HCT116 (cell line): ENCODE measurements around the gene TANC1.

Experiments
- CBX3 ChIP-seq: IDR thresholded peaks from 2 replicates; pipeline ENCODE4 v1.6.1; 2012; ENCODE audit warnings: low read depth
- CEBPB ChIP-seq: IDR thresholded peaks from 2 replicates; pipeline ENCODE4 v1.6.1; 2012; ENCODE audit warnings: low read depth
- EGR1 ChIP-seq: IDR thresholded peaks from 2 replicates; pipeline ENCODE4 v1.6.1; 2012; ENCODE audit warnings: low read depth
- FOSL1 ChIP-seq: IDR thresholded peaks from 2 replicates; pipeline ENCODE4 v1.6.1; 2012; ENCODE audit warnings: low read depth
- JUND ChIP-seq: IDR thresholded peaks from 2 replicates; pipeline ENCODE4 v1.6.1; 2012
- POLR2A ChIP-seq: IDR thresholded peaks from 2 replicates; pipeline ENCODE4 v1.7.0; 2011; ENCODE audit warnings: borderline replicate concordance; ENCODE audit not compliant: insufficient read depth, insufficient read length; ENCODE audit errors: extremely low read depth
- POLR2AphosphoS5 ChIP-seq: IDR thresholded peaks from 2 replicates; pipeline ENCODE4 v1.6.1; 2011; ENCODE audit warnings: mild to moderate bottlenecking, low read depth, low read length, moderate library complexity
- RAD21 ChIP-seq: IDR thresholded peaks from 2 replicates; pipeline ENCODE4 v1.6.1; 2012; ENCODE audit warnings: low read depth, mild to moderate bottlenecking
- TCF7L2 ChIP-seq: IDR thresholded peaks from 2 replicates; pipeline ENCODE4 v1.7.0; 2011; ENCODE audit warnings: borderline replicate concordance, inconsistent platforms; ENCODE audit not compliant: insufficient read depth, insufficient read length; ENCODE audit errors: extremely low read depth
- YY1 ChIP-seq: IDR thresholded peaks from 2 replicates; pipeline ENCODE4 v1.6.1; 2011; ENCODE audit warnings: low read length, low read depth, moderate library complexity, mild to moderate bottlenecking; ENCODE audit not compliant: insufficient replicate concordance; ENCODE audit errors: extremely low read depth
- ZNF274 ChIP-seq: fragments of 200-500 bp; sonication (Bioruptor generic); IDR thresholded peaks from 2 replicates; pipeline ENCODE4 v1.6.1; 2014; ENCODE audit warnings: mild to moderate bottlenecking, low read depth, low read length, inconsistent platforms
- TF ChIP-seq, protein P1 (sequence below), 3 experiments: fragments of 200-600 bp in 1 of 3; sonication (generic) in 1 of 3; IDR thresholded peaks in 2 of 3; conservative IDR thresholded peaks in 1 of 3; 2 replicates each; pipeline ENCODE4 v1.5.1; 2012 to 2017; ENCODE audit warnings: low read depth in 2 of 3, low read length in 2 of 3, antibody characterized with exemption in 1 of 3, borderline replicate concordance in 1 of 3, control low read depth in 1 of 3, mild to moderate bottlenecking in 1 of 3, mixed read lengths in 1 of 3, mixed run types in 1 of 3, moderate library complexity in 1 of 3; ENCODE audit not compliant: insufficient read depth in 1 of 3
- TF ChIP-seq, protein P2 (sequence below): IDR thresholded peaks from 2 replicates; pipeline ENCODE4 v1.6.1; 2011; ENCODE audit warnings: mild to moderate bottlenecking, low read length, moderate library complexity; ENCODE audit not compliant: insufficient replicate concordance; ENCODE audit errors: extremely low read depth
- TF ChIP-seq, protein P3 (sequence below): IDR thresholded peaks from 2 replicates; pipeline ENCODE4 v1.6.1; 2012

DNA sequence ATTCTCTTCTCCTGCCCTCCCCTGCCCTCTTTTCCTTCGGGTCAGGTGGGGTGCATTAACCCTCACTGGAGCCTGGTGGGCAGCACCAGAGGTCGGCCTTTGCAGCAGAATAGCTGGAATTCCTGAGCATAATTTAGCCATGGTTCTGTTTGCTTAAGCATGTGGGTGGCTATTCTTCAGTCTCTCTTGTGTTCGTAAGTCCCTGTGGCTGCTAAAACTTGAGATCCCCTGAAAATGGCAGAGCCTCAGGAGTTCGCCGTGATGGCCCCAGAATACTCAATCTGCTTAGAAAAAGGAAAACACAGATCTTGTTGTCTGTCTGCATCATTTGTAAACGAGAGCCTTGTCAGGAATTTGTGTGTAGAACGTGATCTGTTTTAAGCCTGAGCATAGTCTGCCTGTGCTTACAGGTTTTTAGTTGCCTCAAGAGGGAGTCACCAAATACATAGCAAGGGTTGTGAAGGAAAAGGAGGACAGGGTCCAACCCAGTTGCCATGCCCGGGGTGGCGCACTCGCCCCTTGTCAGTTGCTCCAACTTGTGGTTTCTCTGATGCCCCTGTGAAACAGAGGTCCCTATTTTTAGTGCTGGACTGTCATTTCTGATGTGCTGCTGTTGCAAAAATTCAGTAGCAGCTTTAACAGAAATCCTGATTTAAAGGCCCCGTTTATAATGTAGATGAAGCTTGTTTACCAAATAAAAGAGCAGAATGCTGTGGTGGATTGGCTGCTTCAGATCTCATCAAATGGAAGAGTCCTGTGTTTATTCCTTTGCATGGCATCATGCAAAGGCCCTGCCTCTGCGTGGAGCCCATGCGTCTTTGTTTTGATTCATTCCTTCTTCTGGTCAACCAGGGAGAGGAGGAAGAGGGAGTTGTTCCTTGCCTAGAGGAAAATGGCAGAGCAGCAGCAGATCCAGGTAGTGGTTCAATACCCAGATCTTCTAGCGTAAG is 243.3 kb downstream of the TANC1 start:
- TF ChIP-seq, protein P1, sequence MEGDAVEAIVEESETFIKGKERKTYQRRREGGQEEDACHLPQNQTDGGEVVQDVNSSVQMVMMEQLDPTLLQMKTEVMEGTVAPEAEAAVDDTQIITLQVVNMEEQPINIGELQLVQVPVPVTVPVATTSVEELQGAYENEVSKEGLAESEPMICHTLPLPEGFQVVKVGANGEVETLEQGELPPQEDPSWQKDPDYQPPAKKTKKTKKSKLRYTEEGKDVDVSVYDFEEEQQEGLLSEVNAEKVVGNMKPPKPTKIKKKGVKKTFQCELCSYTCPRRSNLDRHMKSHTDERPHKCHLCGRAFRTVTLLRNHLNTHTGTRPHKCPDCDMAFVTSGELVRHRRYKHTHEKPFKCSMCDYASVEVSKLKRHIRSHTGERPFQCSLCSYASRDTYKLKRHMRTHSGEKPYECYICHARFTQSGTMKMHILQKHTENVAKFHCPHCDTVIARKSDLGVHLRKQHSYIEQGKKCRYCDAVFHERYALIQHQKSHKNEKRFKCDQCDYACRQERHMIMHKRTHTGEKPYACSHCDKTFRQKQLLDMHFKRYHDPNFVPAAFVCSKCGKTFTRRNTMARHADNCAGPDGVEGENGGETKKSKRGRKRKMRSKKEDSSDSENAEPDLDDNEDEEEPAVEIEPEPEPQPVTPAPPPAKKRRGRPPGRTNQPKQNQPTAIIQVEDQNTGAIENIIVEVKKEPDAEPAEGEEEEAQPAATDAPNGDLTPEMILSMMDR (IDR thresholded peaks at IDR 0.05 in 2 of 3, conservative IDR thresholded peaks at IDR 0.05 in 1 of 3; ENCODE audit: borderline replicate concordance in 1 of 3, insufficient read depth in 1 of 3, low read depth in 2 of 3, low read length in 2 of 3): no peak
- TF ChIP-seq EGR1: no peak
- TF ChIP-seq TCF7L2: no peak
- no peak for TF ChIP-seq POLR2A
- TF ChIP-seq, protein P2, sequence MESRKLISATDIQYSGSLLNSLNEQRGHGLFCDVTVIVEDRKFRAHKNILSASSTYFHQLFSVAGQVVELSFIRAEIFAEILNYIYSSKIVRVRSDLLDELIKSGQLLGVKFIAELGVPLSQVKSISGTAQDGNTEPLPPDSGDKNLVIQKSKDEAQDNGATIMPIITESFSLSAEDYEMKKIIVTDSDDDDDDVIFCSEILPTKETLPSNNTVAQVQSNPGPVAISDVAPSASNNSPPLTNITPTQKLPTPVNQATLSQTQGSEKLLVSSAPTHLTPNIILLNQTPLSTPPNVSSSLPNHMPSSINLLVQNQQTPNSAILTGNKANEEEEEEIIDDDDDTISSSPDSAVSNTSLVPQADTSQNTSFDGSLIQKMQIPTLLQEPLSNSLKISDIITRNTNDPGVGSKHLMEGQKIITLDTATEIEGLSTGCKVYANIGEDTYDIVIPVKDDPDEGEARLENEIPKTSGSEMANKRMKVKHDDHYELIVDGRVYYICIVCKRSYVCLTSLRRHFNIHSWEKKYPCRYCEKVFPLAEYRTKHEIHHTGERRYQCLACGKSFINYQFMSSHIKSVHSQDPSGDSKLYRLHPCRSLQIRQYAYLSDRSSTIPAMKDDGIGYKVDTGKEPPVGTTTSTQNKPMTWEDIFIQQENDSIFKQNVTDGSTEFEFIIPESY: no peak
- no peak for TF ChIP-seq ZNF274
- no peak for TF ChIP-seq CEBPB
- TF ChIP-seq CBX3: no peak
- TF ChIP-seq, protein P3, sequence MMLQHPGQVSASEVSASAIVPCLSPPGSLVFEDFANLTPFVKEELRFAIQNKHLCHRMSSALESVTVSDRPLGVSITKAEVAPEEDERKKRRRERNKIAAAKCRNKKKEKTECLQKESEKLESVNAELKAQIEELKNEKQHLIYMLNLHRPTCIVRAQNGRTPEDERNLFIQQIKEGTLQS: no peak
- no peak for TF ChIP-seq FOSL1
- no peak for TF ChIP-seq RAD21
- TF ChIP-seq POLR2AphosphoS5: no peak
- TF ChIP-seq YY1: no peak
- TF ChIP-seq JUND: no peak
